HepG2 (cell line): ENCODE results near the gene RACGAP1.

ENCODE experiments used
- E2F5 ChIP-seq: sonication (generic); formaldehyde crosslinking; conservative IDR thresholded peaks from 2 replicates; pipeline ENCODE4 v1.4.0; 2020; ENCODE audit warnings: missing genetic modification reagents
- MAX ChIP-seq: IDR thresholded peaks from 2 replicates; pipeline ENCODE4 v1.6.1; 2012; ENCODE audit warnings: inconsistent platforms
- MTA1 ChIP-seq: sonication (generic); formaldehyde crosslinking; IDR thresholded peaks from 2 replicates; pipeline ENCODE4 v1.4.0; 2020; ENCODE audit warnings: missing genetic modification reagents, mild to moderate bottlenecking, borderline replicate concordance
- PCBP2 ChIP-seq: fragments of 200-400 bp; formaldehyde crosslinking; optimal IDR thresholded peaks from 2 replicates; pipeline ENCODE3; 2018; ENCODE audit warnings: low read length, low read depth; ENCODE audit not compliant: poor library complexity, severe bottlenecking
- POLR2A ChIP-seq, 2 experiments: IDR thresholded peaks; 2 replicates each; pipeline ENCODE4 v1.6.1; 2011; ENCODE audit warnings: low read depth in 2 of 2, low read length in 2 of 2, mild to moderate bottlenecking in 1 of 2, moderate library complexity in 1 of 2; ENCODE audit not compliant: insufficient read depth in 1 of 2
- SOX6 ChIP-seq, 2 experiments: fragments of 450-650 bp in 1 of 2; sonication (generic) in 1 of 2; formaldehyde crosslinking in 1 of 2; IDR thresholded peaks; 2 replicates each; pipeline versions ENCODE4 v1.4.0 to v1.6.1; 2017 to 2020; ENCODE audit warnings: antibody characterized with exemption in 1 of 2, mild to moderate bottlenecking in 1 of 2, missing genetic modification reagents in 1 of 2
- ZFP36L1 ChIP-seq: sonication (generic); formaldehyde crosslinking; IDR thresholded peaks from 2 replicates; pipeline ENCODE4 v1.8.0; 2022; ENCODE audit warnings: mild to moderate bottlenecking, missing genetic modification reagents, moderate library complexity
- ZNF790 ChIP-seq: sonication (generic); formaldehyde crosslinking; IDR thresholded peaks from 2 replicates; pipeline ENCODE4 v1.8.0; 2022; ENCODE audit warnings: missing genetic modification reagents, mild to moderate bottlenecking, borderline replicate concordance
- TF ChIP-seq, protein P1 (sequence below): sonication (generic); formaldehyde crosslinking; IDR thresholded peaks from 2 replicates; pipeline ENCODE4 v1.5.0; 2020; ENCODE audit warnings: mild to moderate bottlenecking, missing genetic modification reagents, moderate library complexity

- TF ChIP-seq, protein P1, sequence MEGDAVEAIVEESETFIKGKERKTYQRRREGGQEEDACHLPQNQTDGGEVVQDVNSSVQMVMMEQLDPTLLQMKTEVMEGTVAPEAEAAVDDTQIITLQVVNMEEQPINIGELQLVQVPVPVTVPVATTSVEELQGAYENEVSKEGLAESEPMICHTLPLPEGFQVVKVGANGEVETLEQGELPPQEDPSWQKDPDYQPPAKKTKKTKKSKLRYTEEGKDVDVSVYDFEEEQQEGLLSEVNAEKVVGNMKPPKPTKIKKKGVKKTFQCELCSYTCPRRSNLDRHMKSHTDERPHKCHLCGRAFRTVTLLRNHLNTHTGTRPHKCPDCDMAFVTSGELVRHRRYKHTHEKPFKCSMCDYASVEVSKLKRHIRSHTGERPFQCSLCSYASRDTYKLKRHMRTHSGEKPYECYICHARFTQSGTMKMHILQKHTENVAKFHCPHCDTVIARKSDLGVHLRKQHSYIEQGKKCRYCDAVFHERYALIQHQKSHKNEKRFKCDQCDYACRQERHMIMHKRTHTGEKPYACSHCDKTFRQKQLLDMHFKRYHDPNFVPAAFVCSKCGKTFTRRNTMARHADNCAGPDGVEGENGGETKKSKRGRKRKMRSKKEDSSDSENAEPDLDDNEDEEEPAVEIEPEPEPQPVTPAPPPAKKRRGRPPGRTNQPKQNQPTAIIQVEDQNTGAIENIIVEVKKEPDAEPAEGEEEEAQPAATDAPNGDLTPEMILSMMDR (CRISPR knock-in tag): no peak
- TF ChIP-seq ZFP36L1 (CRISPR knock-in tag) (no peak), MAX (no peak), MTA1 (CRISPR knock-in tag) (no peak), E2F5 (CRISPR knock-in tag) (no peak), ZNF790 (CRISPR knock-in tag) (no peak), PCBP2 (no peak), SOX6 (IDR thresholded peaks at IDR 0.05) (no peak), SOX6 (CRISPR knock-in tag; IDR thresholded peaks at IDR 0.05) (no peak), POLR2A (IDR thresholded peaks at IDR 0.05; ENCODE audit: insufficient read depth in 1 of 2, low read depth in 2 of 2, low read length in 2 of 2) (no peak)
These were observed 34.3 kb upstream of the RACGAP1 start for GRCh38 chr12:50059440-50060119.
